ENCODE measurements around the gene PARD3B.

- no peak for TF ChIP-seq CTCF (IDR thresholded peaks at IDR 0.05)
- no peak for TF ChIP-seq POLR2A (IDR thresholded peaks at IDR 0.05)
Measured at GRCh38 chr2:204881655-204882054, 336.4 kb downstream of the PARD3B start.
